Measurements from ENCODE around the gene SF3B1. TPM values are rescaled to one million over a fixed set of nuclear protein-coding genes. Genes with fewer than 3 reads are reported as not detected.
"Not testable (repeated sequence)": the region's sequence is repeated elsewhere in the genome, so short reads cannot be mapped to it uniquely, and the experiment has no call there.

SF3B1 gene, protein sequence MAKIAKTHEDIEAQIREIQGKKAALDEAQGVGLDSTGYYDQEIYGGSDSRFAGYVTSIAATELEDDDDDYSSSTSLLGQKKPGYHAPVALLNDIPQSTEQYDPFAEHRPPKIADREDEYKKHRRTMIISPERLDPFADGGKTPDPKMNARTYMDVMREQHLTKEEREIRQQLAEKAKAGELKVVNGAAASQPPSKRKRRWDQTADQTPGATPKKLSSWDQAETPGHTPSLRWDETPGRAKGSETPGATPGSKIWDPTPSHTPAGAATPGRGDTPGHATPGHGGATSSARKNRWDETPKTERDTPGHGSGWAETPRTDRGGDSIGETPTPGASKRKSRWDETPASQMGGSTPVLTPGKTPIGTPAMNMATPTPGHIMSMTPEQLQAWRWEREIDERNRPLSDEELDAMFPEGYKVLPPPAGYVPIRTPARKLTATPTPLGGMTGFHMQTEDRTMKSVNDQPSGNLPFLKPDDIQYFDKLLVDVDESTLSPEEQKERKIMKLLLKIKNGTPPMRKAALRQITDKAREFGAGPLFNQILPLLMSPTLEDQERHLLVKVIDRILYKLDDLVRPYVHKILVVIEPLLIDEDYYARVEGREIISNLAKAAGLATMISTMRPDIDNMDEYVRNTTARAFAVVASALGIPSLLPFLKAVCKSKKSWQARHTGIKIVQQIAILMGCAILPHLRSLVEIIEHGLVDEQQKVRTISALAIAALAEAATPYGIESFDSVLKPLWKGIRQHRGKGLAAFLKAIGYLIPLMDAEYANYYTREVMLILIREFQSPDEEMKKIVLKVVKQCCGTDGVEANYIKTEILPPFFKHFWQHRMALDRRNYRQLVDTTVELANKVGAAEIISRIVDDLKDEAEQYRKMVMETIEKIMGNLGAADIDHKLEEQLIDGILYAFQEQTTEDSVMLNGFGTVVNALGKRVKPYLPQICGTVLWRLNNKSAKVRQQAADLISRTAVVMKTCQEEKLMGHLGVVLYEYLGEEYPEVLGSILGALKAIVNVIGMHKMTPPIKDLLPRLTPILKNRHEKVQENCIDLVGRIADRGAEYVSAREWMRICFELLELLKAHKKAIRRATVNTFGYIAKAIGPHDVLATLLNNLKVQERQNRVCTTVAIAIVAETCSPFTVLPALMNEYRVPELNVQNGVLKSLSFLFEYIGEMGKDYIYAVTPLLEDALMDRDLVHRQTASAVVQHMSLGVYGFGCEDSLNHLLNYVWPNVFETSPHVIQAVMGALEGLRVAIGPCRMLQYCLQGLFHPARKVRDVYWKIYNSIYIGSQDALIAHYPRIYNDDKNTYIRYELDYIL
- 141 and 148 TPM in 2 replicates for total RNA-seq

DNA sequence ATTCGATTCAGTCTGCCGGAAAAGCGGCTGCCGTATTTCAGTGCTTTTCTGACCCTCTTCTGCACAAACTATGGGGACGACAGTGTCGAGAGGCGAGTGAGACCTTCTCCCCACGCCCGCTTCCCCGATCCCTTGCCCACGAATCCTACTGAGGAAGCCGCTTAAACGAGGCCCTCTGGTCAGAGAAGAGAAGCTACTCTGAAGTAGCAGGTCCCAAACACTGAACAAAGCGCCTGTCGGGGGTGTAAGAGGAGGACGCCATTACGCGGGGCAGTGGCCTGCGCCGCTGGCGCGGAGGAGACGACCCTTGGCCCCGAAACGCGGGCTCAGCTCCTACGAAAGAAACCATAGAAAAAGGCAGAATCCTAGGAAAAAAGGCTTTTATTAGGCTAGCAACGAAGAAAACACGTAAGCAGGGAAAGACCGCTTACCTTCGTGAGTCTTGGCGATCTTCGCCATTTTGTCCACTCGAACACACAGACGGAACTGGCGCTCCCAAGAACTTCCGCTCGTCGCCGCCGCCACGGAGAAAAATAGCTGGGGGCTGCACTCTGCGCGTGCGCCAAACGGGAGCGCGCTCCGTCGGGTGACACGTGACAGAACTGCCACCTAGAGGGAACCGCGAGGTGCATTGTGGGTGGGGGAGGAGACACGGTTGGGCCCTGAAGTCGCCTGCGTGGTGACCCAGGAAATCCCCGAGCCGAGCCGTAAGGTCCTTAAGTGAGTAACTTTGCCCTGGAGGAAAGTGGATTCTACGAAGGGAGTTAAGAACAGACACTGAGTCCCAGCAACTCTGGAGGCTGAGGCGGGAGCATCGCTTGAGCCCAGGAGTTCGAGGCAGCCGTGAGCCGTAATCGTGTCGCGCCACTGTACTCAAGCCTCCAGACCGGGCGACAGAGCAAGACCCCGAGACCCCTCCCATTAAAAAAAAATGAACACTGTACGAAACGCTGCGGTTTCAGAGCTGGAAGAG, at the start of gene SF3B1:
SF3B1 (minus strand) TSS at position 488 of the 973 bp plus-strand sequence; CDS start at position 459, 29 bp downstream.
- Histone ChIP-seq H3K4me3 (ENCODE audit: low read depth, low read length) (peak within 1 kb of the TSS; percentile 91), H3K36me3 (ENCODE audit: control insufficient read depth, insufficient read depth, low read length) (no peaks in the 10 kb centered on the region), H3K27me3 (ENCODE audit: control insufficient read depth, insufficient read depth, low read length) (no peaks in the 10 kb centered on the region)
- TF ChIP-seq, protein P1, sequence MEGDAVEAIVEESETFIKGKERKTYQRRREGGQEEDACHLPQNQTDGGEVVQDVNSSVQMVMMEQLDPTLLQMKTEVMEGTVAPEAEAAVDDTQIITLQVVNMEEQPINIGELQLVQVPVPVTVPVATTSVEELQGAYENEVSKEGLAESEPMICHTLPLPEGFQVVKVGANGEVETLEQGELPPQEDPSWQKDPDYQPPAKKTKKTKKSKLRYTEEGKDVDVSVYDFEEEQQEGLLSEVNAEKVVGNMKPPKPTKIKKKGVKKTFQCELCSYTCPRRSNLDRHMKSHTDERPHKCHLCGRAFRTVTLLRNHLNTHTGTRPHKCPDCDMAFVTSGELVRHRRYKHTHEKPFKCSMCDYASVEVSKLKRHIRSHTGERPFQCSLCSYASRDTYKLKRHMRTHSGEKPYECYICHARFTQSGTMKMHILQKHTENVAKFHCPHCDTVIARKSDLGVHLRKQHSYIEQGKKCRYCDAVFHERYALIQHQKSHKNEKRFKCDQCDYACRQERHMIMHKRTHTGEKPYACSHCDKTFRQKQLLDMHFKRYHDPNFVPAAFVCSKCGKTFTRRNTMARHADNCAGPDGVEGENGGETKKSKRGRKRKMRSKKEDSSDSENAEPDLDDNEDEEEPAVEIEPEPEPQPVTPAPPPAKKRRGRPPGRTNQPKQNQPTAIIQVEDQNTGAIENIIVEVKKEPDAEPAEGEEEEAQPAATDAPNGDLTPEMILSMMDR (IDR thresholded peaks at IDR 0.05; ENCODE audit: insufficient read depth, low read length, poor library complexity, severe bottlenecking): no peak
- peak; percentile 94 for DNase-seq (ENCODE audit: low read depth)

DNA sequence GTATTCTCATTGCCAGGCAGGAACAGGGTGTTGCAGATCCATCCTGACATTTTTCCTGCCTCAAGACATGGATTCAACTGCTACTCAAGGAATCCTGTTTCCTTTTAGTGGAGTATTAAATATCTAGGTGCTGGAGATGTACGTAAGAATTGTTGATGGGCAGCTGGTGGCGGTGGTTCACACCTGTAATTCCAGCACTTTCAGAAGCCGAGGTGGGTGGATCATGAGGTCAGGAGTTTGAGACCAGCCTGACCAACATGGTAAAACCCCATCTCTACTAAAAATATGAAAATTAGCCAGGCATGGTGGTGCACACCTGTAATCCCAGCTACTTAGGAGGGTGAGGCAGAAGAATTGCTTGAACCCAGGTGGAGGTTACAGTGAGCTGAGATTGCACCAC, 49.4 kb upstream of the SF3B1 start:
- DNase-seq (ENCODE audit: low read depth); H3K36me3 ChIP-seq (ENCODE audit: control insufficient read depth, insufficient read depth, low read length); H3K4me3 ChIP-seq (ENCODE audit: low read depth, low read length); H3K27me3 ChIP-seq (ENCODE audit: control insufficient read depth, insufficient read depth, low read length): not testable (repeated sequence)

DNA sequence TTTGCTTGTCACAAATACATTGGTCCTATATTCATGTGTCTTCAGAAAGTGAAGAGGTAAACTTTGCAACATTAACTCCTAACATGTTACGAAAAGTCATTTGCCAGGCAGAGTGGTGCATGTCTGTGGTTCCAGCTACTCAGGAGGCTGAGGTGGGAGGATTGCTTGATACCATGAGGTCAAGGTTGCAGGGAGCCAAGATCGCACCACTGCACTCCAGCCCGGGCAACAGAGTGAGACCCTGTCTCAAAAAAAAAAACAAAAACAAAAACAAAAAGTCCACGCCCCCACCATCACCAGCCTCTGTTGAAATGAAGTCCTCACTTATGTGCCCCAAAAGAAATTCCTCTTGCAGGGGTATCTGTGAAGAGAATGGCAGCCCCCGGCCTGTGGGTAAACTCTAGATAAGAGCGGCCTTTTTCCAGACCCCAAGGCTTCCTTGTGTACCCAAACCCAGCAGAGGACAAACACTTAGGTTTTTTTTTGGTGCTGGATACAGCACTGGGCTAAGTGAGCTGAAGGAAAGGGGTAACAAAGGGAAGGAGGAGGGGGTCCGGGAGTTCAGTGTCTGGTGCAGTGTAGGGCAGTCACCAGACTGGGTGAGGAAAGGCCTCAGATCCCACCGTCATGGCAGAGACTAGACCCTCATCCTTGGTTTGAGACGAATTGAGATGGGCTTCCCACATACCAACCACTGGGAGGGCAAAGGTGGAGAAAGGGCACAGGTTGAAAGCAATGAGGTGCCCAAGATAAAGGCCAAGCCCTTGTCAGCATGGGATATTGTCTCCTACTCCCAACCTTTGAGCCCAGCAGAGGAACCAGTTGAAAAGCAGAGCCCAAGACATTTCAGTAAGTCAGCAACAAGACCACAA, 45.6 kb upstream of the SF3B1 start:
- TF ChIP-seq, protein P1 (IDR thresholded peaks at IDR 0.05; ENCODE audit: insufficient read depth, low read length, poor library complexity, severe bottlenecking): no peak
- Histone ChIP-seq H3K27me3 (ENCODE audit: control insufficient read depth, insufficient read depth, low read length) (no peaks in the 10 kb centered on the region), H3K36me3 (ENCODE audit: control insufficient read depth, insufficient read depth, low read length) (peaks cover 1% of the 10 kb centered on the region), H3K4me3 (ENCODE audit: low read depth, low read length) (no peak overlapping the region)
- no peak for DNase-seq (ENCODE audit: low read depth)

- TF ChIP-seq, protein P1 (IDR thresholded peaks at IDR 0.05; ENCODE audit: insufficient read depth, low read length, poor library complexity, severe bottlenecking): no peak
- H3K27me3 ChIP-seq (ENCODE audit: control insufficient read depth, insufficient read depth, low read length): no peaks in the 10 kb centered on the region
- H3K4me3 ChIP-seq (ENCODE audit: low read depth, low read length): no peak overlapping the region
- no peak for DNase-seq (ENCODE audit: low read depth)
- H3K36me3 ChIP-seq (ENCODE audit: control insufficient read depth, insufficient read depth, low read length): peaks cover 1% of the 10 kb centered on the region
Measured at GRCh38 chr2:197477797-197478196, 43.0 kb upstream of the SF3B1 start.

DNA sequence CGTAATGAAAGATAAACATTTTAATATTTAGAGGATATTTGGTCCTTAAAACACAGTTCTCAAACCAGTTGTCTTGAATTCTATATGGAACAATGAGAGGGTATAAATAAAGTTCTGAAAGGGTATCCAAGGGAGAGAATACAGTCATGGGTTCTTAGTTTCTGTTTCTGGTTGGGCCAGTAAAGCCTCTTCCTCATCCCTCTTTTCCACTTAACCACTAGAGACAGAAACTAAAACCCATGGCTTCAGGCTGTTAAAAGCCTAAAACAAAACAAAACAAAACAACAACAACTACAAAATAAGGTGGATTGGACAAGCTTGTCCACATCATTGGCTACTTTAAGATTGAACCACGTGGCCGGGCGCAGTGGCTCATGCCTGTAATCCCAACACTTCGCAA, 37.3 kb upstream of the SF3B1 start:
- H3K36me3 ChIP-seq (ENCODE audit: control insufficient read depth, insufficient read depth, low read length): no peaks in the 10 kb centered on the region
- TF ChIP-seq, protein P1 (IDR thresholded peaks at IDR 0.05; ENCODE audit: insufficient read depth, low read length, poor library complexity, severe bottlenecking): no peak

More for the DNA sequence above, 37.3 kb upstream of the SF3B1 start:
- DNase-seq (ENCODE audit: low read depth): no peak
- no peak overlapping the region for H3K4me3 ChIP-seq (ENCODE audit: low read depth, low read length)
- H3K27me3 ChIP-seq (ENCODE audit: control insufficient read depth, insufficient read depth, low read length): no peaks in the 10 kb centered on the region
